GM18508 (cell line): ENCODE results near the gene CRLF1.

Experiments used
- ATAC-seq: cut with Tn5 transposase; IDR thresholded peaks from one replicate; pipeline ENCODE4 v1.9.1; 2021; ENCODE audit warnings: moderate number of reproducible peaks; ENCODE audit not compliant: insufficient read depth, unreplicated experiment

Gene CRLF1

DNA sequence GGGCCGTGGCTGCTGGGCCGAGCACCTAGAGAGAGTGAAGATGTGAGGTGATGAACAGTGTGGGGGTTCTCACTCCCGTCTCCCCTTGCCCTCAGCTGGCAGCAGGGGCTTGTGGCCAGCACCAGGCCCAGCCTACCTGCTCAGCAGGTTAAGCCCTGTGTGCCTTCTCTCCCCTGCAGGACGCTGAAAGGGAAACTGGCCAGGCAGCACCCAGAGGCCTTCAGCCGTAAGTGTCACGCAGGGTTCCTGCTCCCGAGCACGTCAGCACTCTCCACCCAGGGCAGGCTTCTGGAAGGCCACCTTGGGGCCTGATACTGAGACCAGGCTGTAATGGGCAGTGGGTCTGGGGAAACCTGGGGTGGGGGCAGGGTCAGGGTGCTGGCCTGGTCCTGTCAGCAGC lies 39.6 kb downstream of the CRLF1 start:
- no peak for ATAC-seq

DNA sequence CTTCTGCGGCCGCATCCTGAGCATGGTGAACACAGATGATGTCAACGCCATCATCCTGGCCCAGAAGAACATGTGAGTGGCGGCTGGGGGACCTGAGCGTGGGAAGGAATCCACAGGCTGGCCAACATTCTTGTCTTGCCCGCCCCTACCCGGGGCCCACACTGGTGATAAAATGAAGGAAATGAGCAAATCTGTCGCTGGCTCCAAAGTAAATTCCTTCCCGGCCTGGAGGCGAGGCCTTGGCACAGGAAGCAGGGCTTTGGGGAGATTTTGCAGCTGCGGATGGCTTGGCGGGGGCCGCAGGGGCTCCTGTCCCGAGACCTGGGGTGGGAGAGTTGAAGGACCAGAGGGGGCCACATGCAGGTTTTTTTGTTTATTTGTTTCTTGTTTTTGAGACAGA lies 44.5 kb downstream of the CRLF1 start:
- ATAC-seq, result no peak

DNA sequence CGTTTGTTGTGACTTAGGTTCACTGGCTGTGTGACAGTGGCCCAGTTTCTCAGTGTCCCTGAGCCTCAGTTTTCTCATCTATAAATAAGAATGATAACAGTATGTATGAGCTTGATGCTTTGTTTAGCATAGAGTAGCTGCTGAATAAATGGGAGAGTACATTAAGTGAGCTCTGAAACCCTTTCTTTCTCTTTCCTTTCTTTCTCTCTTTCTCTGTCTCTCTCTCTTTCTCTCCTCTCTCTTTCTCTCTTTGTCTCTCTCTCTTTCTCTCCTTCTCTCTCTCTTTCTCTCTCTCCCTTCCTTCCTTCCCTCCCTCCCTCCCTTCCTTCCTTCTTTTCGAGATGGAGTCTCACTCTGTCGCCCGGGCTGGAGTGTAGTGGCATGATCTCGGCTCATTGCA lies 46.9 kb downstream of the CRLF1 start:
- ATAC-seq, result no peak

DNA sequence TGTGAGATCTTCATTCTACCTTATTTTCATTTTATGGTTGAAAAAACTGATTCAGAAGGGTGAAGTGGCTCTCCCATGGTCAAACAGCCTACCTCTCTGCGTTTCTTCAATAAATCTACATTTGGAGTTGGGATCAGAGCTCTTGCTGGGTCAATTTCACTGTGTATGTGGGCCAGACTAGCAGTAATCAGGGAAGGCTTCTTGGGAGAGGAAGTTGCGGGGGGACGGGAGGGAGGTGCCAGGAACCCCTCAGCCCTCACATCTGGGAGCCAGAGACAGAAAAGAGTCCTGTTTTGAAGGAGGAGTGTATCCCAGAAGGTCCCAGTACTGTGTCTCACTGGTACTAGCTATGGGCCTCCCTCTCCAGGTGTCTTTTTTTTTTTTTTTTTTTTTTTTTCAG lies 48.0 kb downstream of the CRLF1 start:
- ATAC-seq, result no peak

DNA sequence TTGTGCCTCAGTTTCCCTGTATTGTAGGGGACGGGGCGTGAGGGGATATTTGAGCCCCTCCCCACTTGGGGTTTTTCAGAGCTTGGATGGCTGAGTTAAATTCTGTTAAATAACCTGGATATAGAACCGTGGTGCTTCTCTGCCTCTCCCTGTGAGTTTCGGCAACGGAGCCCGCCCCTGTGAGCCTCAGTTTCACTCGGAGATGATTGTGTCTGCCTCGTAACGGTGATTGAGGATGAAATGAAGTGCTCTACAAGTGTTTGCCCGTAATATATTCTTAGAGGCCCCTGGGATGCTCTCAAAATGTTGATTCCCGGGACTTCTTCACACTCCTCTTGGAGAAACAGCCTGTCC lies 48.4 kb downstream of the CRLF1 start:
- no peak for ATAC-seq

DNA sequence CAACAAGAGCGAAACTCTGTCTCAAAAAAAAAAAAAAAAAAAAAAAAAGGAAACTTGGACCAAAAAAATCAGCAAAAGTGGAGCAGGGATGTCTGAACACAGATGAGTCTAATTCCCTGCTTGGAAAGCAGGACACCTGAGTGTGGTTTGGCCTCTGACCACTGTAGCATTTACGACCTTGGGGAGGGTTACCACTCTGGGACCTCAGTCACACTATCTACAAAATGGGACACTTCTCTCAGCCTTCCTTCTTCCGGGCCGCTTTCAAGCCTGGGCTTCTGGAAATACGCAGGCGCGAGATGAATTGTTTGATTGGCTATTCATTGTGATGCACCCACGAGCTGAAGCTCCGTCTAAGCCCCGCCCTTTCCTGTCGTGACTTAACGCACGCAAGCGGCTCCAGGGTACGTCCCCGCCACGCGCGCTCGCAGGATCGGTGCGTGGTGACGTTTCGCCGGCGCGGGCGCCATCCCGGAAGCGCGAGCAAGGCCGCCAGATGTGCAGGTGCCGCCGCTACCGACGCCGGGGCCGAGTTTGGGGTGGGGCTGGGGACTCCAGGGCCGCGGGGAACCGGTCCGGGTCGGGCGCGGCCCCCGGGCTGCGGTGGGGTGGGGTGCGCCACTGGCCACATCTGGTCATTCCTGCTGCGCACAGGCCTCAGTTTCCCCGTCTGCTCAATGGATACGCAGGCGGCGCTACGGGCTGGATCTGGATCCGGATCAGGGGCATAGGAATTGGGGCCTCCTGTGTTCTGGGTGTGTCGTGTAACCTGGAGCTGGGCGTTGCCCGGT lies 49.0 kb downstream of the CRLF1 start, which contains the start of gene KXD1:
TSS of gene KXD1 (plus strand) at position 460 of the 791 bp plus-strand sequence. CDS start 4,187 bp downstream, outside the sequence.
- peak; percentile 66 for ATAC-seq

DNA sequence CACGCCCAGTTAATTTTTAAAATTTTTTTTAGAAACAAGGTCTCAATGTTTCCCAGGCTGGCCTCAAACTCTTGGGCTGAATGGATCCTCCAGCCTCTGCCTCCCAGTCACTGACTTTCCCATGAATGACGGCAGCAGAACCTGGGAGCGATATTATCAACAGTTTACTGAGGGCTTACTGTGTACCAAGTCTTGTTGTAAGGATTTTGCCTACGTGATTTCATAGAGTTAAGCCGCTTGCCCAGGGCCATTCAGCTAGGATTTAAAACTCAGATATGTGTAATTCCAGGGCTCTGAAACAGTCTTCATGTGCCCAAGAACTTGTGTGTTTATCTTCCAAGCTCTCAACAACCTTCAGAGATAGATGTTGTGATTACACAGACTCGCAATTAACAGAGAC lies 55.0 kb downstream of the CRLF1 start:
- ATAC-seq, result no peak

DNA sequence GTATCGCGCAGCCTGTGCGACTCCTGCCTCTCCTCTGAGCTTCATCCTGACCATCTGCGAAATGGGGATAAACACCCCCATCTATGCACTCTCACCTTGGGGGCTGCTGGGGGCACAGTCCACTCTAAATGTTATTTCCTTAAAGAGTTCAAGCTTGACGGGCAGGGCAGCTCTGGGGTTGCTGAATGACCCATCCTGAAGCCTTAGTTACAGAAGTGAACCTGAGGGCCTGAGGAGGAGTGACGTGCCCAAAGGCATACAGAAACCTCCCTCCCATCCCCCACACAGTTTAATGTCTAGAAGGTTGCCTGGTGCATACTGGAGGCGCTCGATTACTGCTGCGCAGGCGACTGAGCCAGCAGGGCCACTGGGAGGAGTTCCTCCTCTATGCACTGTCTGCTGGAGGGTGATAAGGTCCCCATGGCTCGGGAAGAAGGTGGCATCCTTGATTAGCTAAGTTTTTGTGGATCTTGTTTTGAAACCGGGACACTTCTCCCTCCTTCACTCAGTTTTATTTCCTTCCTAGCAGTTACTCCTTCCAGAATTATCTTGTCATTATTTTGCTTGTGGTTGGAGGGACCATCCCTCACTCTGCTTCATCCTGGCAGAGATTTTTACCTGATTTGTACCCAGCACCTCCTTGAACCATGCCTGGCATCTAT lies 62.7 kb downstream of the CRLF1 start:
- ATAC-seq, result no peak
